ENCODE results near the gene MMS22L.

MMS22L gene, protein sequence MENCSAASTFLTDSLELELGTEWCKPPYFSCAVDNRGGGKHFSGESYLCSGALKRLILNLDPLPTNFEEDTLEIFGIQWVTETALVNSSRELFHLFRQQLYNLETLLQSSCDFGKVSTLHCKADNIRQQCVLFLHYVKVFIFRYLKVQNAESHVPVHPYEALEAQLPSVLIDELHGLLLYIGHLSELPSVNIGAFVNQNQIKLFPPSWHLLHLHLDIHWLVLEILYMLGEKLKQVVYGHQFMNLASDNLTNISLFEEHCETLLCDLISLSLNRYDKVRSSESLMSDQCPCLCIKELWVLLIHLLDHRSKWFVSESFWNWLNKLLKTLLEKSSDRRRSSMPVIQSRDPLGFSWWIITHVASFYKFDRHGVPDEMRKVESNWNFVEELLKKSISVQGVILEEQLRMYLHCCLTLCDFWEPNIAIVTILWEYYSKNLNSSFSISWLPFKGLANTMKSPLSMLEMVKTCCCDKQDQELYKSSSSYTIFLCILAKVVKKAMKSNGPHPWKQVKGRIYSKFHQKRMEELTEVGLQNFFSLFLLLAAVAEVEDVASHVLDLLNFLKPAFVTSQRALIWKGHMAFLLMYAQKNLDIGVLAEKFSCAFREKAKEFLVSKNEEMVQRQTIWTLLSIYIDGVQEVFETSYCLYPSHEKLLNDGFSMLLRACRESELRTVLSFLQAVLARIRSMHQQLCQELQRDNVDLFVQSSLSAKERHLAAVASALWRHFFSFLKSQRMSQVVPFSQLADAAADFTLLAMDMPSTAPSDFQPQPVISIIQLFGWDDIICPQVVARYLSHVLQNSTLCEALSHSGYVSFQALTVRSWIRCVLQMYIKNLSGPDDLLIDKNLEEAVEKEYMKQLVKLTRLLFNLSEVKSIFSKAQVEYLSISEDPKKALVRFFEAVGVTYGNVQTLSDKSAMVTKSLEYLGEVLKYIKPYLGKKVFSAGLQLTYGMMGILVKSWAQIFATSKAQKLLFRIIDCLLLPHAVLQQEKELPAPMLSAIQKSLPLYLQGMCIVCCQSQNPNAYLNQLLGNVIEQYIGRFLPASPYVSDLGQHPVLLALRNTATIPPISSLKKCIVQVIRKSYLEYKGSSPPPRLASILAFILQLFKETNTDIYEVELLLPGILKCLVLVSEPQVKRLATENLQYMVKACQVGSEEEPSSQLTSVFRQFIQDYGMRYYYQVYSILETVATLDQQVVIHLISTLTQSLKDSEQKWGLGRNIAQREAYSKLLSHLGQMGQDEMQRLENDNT

DNA sequence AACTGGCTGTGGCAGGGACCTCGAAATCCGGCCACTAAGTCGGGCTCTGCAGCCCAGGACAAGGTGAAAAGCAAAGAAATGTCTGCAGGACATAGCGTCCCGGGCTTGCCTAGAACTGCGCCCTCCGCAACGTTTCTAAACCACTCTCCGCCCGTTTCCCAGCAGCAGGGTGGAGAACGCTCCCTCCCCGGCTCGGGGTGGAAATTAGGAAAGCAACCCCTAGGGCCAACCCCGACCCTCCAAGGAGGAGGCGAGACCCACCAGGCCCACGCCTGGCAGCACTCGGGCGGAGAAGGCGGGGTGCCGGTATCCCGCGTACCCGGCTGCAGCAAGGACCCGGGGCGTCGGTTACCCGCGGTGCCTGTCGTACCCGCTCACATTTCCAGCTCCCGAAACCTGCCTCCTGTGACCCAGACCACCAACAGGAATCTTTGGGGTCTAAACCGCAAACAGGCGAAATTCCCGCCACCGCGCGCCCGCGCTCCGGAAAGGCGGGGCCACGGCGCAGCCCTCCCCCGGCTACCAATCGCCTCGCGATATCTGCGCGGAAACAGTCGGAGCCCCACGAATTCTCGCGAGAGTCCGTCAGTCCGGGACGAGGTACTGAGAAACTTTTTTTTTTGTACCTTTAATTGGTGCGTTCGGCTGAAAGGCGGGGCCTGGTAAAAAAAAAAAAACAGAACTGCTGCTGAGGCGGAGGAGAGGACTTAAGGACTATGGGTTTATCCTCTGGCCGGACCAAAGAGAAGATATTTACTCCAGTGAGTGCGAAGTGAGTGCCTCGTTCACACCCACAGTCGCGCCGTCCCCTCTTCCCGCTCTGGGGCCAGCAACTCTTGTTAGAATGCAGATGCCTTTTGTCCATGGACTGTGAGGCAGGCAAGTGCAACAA is at the start of gene MMS22L:
Gene MMS22L, minus strand, starts transcription at position 491 of the 892 bp plus-strand sequence. CDS start 739 bp downstream, outside the sequence.
- H3K27ac ChIP-seq = peak within 1 kb of the TSS; percentile 75
- no peak for TF ChIP-seq ZFX (IDR thresholded peaks at IDR 0.05; ENCODE audit: borderline replicate concordance)
- TF ChIP-seq, protein P1, sequence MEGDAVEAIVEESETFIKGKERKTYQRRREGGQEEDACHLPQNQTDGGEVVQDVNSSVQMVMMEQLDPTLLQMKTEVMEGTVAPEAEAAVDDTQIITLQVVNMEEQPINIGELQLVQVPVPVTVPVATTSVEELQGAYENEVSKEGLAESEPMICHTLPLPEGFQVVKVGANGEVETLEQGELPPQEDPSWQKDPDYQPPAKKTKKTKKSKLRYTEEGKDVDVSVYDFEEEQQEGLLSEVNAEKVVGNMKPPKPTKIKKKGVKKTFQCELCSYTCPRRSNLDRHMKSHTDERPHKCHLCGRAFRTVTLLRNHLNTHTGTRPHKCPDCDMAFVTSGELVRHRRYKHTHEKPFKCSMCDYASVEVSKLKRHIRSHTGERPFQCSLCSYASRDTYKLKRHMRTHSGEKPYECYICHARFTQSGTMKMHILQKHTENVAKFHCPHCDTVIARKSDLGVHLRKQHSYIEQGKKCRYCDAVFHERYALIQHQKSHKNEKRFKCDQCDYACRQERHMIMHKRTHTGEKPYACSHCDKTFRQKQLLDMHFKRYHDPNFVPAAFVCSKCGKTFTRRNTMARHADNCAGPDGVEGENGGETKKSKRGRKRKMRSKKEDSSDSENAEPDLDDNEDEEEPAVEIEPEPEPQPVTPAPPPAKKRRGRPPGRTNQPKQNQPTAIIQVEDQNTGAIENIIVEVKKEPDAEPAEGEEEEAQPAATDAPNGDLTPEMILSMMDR (IDR thresholded peaks at IDR 0.05) = no peak

DNA sequence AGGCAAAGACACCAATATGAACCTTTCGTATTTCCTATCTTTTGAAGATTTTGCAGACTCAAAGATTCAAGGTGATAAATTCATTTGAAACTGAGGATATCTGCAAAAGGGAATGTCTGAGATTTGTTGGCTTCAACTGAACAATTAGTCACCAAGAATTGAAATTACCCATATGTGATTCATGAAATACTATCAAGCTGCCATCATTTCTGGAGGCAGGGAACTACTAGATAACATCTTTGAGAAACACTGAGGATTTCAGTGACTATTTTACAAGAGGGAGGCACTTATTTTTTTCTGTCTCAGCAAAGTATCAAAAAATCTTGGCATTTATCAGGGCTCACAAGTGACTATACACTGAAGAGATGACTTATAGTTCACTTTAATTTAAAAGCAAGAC is 39.8 kb upstream of the MMS22L start:
- TF ChIP-seq, protein P1 (IDR thresholded peaks at IDR 0.05) = no peak
- no peak for TF ChIP-seq ZFX (IDR thresholded peaks at IDR 0.05; ENCODE audit: borderline replicate concordance)
- H3K27ac ChIP-seq = no peak overlapping the region

DNA sequence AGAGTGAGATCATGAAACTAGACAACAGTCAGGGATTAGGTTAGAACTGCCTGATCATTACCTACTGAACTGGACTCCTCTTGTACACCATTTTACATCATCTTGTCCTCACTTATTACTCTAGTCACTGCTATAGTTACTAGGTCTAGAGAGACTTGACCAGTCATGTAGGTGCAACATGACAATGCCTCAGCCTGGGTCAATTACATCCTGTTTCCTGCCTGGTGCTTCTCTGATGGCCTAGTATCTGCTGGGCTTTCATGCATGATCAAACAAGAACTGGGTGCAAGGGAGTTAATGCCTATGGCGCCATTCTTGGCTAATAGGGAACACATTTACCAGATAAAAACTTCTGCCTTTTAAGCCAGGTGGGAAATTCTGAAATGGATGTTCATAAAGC is 39.2 kb upstream of the MMS22L start:
- TF ChIP-seq, protein P1 (IDR thresholded peaks at IDR 0.05) = no peak
- no peak for TF ChIP-seq ZFX (IDR thresholded peaks at IDR 0.05; ENCODE audit: borderline replicate concordance)
- no peak overlapping the region for H3K27ac ChIP-seq

DNA sequence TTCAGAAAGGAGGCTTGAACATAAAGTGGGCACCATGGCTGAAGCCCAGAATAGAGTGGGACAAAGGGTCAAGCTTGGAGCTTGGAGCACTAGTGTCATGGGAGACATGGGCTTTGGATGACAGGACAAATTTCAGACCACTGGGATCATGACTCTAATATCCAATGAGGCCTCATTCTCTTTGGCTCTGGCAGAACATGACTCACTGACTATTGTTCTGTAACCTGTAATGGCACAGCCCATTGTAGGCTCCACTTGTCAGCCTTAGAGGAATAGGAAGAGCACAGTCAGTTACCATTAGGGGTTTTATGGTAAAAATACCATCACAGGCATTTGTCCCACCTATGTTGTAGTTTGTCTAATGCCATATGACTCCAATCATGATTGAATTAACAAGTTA is 34.0 kb upstream of the MMS22L start:
- TF ChIP-seq, protein P1 (IDR thresholded peaks at IDR 0.05) = no peak
- no peak for TF ChIP-seq ZFX (IDR thresholded peaks at IDR 0.05; ENCODE audit: borderline replicate concordance)
- no peak overlapping the region for H3K27ac ChIP-seq

DNA sequence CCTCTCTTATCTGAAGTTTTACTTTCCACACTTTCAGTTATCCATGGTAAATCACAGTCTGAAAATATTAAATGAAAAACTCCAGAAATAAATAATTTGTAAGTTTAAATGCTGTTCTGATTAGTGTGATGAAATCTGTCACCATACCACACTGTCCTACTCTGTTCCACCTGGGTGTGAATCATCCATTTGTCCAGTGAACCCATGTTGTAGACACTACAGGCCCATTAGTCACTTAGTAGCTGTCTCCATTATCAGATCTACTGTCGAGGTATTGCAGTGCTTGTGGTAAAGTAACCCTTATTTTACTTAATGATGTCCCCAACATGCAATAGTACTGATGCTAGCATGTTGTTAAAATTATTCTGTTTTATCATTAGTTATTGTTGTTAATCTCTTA is 29.2 kb upstream of the MMS22L start:
- no peak for TF ChIP-seq ZFX (IDR thresholded peaks at IDR 0.05; ENCODE audit: borderline replicate concordance)
- TF ChIP-seq, protein P1 (IDR thresholded peaks at IDR 0.05) = no peak
- no peak overlapping the region for H3K27ac ChIP-seq
